Calu3 (cell line): Measurements from ENCODE around the gene KCNK10. TPM values are rescaled to one million over a fixed set of nuclear protein-coding genes. Genes with fewer than 3 reads are reported as not detected.
A peak's percentile ranks its signal among the peaks of the same experiment; 100 is the strongest.
"Not testable (repeated sequence)": the region's sequence is repeated elsewhere in the genome, so short reads cannot be mapped to it uniquely, and the experiment has no call there.

ENCODE experiments used
- BruUV-seq: library from RNA; stranded (reverse); fragments of 400-500 nt; replicated peaks from 2 replicates; lab custom pipeline; 2021; lab: Mats Ljungman, UMichigan
- CTCF ChIA-PET: fragments of 300-600 bp; sonication (Branson Sonifier 250); formaldehyde crosslinking; loops from one replicate; lab custom pipeline; 2022; ENCODE audit warnings: antibody characterized with exemption; lab: Charles Lee
- DNase-seq: peaks from one replicate; pipeline ENCODE4 v3.0.0; 2022
- H3K27ac Mint-ChIP-seq: one replicate; pipeline ENCODE4 v1.8.0; 2022; ENCODE audit warnings: mixed read lengths; ENCODE audit not compliant: unreplicated experiment
- H3K27me3 Mint-ChIP-seq: one replicate; pipeline ENCODE4 v1.8.0; 2022; ENCODE audit warnings: mixed read lengths; ENCODE audit not compliant: unreplicated experiment
- H3K36me3 Mint-ChIP-seq: one replicate; pipeline ENCODE4 v1.8.0; 2022; ENCODE audit warnings: mild to moderate bottlenecking, moderate library complexity, mixed read lengths; ENCODE audit not compliant: insufficient read depth, unreplicated experiment
- H3K4me1 Mint-ChIP-seq: one replicate; pipeline ENCODE4 v1.8.0; 2022; ENCODE audit warnings: mild to moderate bottlenecking, low read depth, mixed read lengths; ENCODE audit not compliant: unreplicated experiment
- H3K4me3 Mint-ChIP-seq: one replicate; pipeline ENCODE4 v1.8.0; 2022; ENCODE audit warnings: mild to moderate bottlenecking, low read depth, moderate library complexity, mixed read lengths; ENCODE audit not compliant: unreplicated experiment
- H3K9me3 Mint-ChIP-seq: one replicate; pipeline ENCODE4 v1.8.0; 2022; ENCODE audit warnings: low read depth, mixed read lengths; ENCODE audit not compliant: unreplicated experiment
- CTCF ChIP-seq: fragments of 200-600 bp; IDR thresholded peaks from one replicate; pipeline ENCODE4 v1.8.0; 2022; ENCODE audit warnings: antibody characterized with exemption; ENCODE audit not compliant: unreplicated experiment
- intact Hi-C: fragments of 100-400 bp; cut with micrococcal nuclease; formaldehyde crosslinking; loops from one replicate; pipeline ENCODE4 v1.10.0; 2022; ENCODE audit not compliant: unreplicated experiment
- total RNA-seq: library from RNA; stranded (reverse); gene quantifications from 2 replicates; pipeline ENCODE4 v1.2.3, GENCODE V29; 2022

The KCNK10 gene
- total RNA-seq, 1 experiment from 2014 or later: not detected

DNA sequence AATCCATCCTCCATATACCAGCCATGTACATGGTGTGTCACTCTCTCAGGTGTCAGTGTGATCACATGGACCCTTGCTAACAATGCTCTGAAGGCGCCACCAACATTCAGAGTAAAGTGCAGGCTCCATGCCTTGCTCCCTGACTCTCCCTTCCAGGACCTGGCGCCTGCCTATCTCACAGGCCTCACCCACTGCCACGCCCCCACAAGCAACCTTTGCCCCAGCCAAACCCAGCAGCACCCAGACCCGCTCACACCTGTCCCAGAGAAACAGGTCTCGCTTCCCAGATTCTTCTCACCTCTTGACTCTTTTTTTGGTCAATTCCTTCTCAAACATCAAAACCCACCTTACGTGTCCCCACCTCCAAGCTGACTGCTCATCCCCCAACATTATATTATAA, 52.3 kb downstream of the KCNK10 start:
- H3K4me3 Mint-ChIP-seq: no peak overlapping the region
- CTCF ChIA-PET: no interaction called here
- intact Hi-C loops: no loop called here
- peaks cover 32% of the 10 kb centered on the region for H3K27me3 Mint-ChIP-seq
- H3K4me1 Mint-ChIP-seq: peaks cover 11% of the 10 kb centered on the region
- no peak for TF ChIP-seq CTCF
- no peak overlapping the region for H3K27ac Mint-ChIP-seq
- DNase-seq: peak; percentile 19
- H3K9me3 Mint-ChIP-seq: no peaks in the 10 kb centered on the region
- no TSS peak for BruUV-seq
- H3K36me3 Mint-ChIP-seq: no peaks in the 10 kb centered on the region

DNA sequence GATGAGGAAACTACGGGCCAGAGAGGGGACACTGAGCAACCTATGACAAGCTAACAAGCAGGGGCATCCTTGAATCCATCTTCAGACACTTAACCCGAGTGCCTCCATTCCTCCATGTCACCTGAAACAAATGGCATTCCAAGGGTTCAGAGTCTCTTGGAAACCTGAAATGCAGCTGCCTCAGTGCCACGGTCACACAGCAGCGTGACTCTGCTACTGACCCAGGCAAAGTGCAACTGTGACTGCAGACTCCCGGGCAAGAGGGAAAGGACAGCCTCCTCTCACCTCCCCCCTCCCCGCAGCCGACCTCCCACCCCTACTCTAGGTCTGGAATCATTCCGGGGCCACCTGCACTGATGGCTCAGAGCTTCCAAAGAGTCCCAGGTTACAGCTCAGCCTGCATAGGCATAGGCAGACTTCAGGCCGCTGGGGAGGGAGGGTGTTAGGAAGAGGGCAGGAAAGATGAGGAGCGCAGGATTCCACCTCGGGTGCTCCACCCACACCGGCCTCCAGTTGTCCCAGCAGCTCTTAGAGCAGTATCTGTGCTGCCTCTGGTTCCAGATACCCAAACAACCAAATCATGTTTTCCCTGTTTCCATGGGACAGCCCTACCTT, 53.2 kb downstream of the KCNK10 start:
- Mint-ChIP-seq H3K27ac (no peak overlapping the region), H3K4me3 (no peak overlapping the region), H3K4me1 (peaks cover 11% of the 10 kb centered on the region), H3K36me3 (no peaks in the 10 kb centered on the region), H3K9me3 (no peaks in the 10 kb centered on the region), H3K27me3 (peaks cover 32% of the 10 kb centered on the region)
- intact Hi-C loops: no loop called here
- CTCF ChIA-PET: no interaction called here
- no peak for DNase-seq
- BruUV-seq: no TSS peak
- no peak for TF ChIP-seq CTCF

GRCh38 chr14:88266474-88266873, 56.6 kb downstream of the KCNK10 start:
- Mint-ChIP-seq H3K9me3 (no peaks in the 10 kb centered on the region), H3K27ac (no peak overlapping the region), H3K4me3 (no peak overlapping the region), H3K36me3 (no peaks in the 10 kb centered on the region), H3K4me1 (peaks cover 11% of the 10 kb centered on the region), H3K27me3 (peaks cover 30% of the 10 kb centered on the region)
- no peak for DNase-seq
- intact Hi-C loops: no loop called here
- no peak for TF ChIP-seq CTCF
- BruUV-seq: no TSS peak
- CTCF ChIA-PET: no interaction called here

DNA sequence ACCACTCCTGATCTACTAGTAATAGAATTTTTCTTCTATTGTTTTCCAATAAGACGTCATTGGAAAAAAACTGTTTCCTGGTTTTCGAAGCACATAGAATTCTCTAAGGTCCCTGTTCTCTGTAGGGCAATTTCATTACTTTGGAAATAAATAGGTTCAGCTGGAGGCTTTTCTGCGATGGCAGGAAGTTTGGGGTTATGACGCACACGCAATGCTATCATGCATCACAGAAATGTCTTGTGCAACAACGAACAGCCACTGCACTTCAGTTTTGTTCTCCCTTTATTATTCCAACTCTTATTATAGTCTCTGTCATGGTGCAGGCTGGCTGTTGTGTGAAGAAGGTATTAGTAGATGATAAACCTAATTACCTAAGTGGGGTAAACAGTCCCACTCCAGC, 59.0 kb downstream of the KCNK10 start:
- Mint-ChIP-seq H3K9me3 (no peaks in the 10 kb centered on the region), H3K36me3 (no peaks in the 10 kb centered on the region), H3K4me1 (no peaks in the 10 kb centered on the region), H3K4me3 (no peak overlapping the region), H3K27me3 (peaks cover 42% of the 10 kb centered on the region), H3K27ac (no peak overlapping the region)
- intact Hi-C loops: no loop called here
- BruUV-seq: no TSS peak
- CTCF ChIA-PET: interaction anchor here (0.6 kb wide), 1 partner anchor 13 kb away, joined by 4 read pairs; no protein-coding TSS in a partner anchor
- TF ChIP-seq CTCF: no peak
- DNase-seq: no peak

DNA sequence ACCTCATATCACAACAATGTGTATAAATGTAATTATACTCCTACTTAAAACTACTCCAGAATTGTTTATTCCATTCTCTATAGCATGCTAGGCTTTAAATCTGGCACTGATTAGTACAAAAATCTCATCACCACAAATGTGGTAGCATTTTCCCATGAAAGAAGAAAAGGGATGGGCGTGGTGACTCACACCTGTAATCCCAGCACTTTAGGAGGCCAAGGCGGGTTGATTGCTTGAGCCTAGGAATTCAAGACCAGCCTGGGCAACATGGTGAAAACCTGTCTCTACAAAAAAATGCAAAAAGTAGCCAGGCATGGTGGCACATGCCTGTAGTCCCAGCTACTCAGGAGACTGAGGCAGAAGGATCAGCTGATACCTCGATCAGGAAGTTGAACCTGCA, 61.8 kb downstream of the KCNK10 start:
- intact Hi-C loops, H3K27ac Mint-ChIP-seq, H3K9me3 Mint-ChIP-seq, H3K4me1 Mint-ChIP-seq, H3K4me3 Mint-ChIP-seq, BruUV-seq, H3K36me3 Mint-ChIP-seq, DNase-seq, CTCF ChIA-PET: not testable (repeated sequence)
- H3K27me3 Mint-ChIP-seq: peaks cover 60% of the 10 kb centered on the region
